Glomerular visceral epithelial cell (primary cell): Measurements from ENCODE around the gene SRGN.

Experiments
- DNase-seq: peaks from one replicate; pipeline ENCODE4 v3.0.0-alpha.2; 2016; ENCODE audit errors: extremely low spot score

Gene SRGN

DNA sequence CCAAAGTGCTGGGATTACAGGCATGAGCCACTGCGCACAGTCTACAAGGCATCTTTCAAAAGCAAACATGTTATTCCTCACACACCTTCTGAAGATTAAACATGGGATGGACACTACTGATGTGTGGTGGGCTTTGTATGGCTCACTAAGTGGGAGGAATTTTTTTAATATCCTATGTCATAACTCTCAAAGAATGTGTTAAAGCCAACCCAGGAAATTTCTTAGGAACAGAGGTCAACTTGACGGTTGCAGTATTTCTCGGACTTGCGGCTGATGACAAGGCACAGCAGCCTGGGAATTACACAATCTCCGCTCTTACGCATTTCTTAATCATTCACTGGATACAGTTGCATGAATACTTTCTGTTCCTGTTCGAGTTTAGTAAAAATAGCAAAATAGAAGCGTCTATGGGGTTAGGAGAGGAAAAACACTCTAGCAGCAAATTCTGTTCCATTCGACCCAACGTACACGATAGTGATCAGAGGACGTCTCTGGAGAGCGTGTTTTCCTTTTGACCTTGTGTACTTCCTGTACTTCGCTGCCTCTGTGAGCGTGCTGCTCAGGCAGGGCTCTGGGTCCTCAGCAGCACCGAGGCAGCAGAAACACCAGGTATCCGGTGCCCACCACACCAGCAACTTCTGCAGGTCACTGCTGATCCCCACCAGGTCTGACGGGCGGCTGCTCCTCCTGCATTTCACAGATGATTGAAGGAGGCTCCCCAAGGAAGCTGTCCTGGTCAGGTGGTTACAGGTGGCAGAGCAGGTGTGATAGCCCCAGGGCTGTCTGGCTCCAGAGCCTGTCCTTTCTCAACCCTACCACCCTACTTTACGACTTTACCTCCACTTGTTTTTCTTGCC, 26.4 kb upstream of the SRGN start:
- DNase-seq, result peak; percentile 98

GRCh38 chr10:69062901-69063300, 25.0 kb upstream of the SRGN start:
- DNase-seq, result no peak

DNA sequence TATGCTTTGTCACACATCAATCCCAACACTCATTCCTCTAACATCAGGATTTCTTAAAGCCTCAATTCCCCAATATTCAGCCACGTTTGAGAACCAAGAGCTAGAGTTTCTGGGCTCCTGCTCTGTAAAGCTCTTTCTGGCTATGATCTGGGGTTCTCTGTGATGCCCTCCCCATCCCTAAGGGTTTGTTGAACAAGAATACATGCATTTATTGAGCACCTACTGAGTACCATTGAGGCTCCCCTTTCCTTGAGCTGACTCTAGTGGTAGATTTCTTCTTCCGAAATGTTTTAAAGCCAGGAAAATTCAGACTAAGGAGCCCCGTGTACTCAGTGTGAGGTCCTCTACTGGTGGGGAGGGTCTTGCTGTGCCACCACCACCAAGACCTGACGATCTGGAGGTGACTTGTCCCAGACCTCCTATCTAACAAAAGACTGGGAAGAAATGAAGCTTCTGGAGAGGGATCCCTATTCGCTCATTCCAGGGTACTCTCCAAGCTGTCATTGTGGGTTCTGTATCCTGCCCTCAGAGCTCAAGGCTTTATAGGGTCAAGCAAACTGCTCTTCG, 23.1 kb upstream of the SRGN start:
- no peak for DNase-seq

DNA sequence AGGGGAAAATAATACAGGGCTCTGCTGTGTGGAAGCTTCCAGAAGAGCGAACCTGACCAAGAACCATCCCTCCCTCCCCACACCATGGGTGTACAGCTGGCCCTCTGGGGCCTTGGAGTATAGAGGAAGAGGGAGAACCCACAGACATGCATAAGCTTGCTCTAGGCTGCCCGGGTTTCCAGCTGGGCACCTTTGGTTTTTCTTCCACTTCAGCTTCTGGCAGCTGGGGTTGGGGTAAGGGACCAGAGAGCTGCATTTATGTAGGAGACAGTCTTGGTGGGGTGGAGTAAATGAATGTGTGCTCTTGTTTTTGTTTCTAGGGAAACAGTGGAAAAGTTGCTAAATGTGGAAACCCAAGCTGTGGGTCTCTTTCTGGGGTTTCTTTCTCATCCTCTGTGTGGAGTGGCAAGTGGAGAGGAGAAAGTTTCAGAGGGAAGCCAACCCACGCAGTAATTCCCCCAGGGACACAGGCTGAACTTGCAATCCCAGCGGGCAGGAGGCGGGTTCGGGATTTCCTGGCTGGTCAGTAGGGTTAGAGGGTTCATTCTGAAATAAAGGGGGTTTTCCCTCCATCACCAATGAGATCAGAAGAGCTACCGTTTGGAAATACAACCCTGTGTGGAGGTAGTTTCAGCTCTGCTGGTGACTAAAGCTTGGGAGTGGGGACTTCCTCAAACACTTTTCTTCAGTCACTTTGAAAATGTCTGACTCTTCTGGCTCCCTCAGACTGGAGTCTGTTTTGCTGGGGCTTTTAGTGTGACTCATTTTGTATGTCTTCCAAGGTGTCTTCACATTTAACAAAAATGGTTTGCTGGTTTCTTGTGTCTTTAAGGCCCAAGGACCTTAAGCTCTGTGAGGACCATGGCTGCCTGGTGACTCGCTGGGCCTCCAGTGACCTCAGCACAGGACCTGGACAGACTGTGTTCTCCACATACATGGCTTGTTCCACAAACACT, 22.2 kb upstream of the SRGN start:
- DNase-seq, result peak; percentile 61

DNA sequence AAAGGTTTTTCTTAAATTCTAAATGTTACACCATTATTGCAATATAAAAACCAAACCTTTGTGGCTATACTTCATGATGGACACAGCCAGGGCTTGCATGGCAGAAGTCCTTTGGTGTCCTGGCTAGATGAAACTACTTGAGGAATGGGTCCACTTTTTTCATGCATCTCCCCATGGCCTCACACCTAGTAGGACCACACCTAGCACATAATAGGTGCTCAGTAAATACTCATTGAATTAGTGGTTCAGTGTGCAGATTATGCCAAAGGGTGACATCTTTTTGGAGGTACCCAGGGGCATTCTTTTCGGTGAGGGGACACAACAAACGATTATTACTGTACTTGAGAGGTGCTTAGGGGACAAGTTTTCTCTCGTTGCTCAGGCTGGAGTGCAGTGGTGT, 20.7 kb upstream of the SRGN start:
- DNase-seq, result no peak

DNA sequence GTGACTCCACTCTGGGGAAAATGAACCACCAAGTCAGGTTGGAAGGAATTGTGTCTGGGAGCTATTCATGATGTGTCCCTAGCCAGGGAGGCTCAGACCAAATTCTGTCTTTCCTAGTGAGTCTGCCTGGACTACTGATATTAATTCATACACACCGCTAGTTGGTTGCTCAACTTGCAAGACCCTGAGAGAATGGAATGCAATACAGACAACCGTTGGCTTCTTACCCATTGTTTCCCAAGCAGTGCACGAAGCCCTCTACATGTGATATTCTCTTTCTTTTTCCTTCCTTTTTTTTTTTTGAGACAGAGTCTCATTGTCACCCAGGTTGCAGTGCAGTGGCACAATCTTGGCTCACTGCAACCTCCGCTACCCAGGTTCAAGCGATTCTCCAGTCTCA, 19.4 kb upstream of the SRGN start:
- no peak for DNase-seq

DNA sequence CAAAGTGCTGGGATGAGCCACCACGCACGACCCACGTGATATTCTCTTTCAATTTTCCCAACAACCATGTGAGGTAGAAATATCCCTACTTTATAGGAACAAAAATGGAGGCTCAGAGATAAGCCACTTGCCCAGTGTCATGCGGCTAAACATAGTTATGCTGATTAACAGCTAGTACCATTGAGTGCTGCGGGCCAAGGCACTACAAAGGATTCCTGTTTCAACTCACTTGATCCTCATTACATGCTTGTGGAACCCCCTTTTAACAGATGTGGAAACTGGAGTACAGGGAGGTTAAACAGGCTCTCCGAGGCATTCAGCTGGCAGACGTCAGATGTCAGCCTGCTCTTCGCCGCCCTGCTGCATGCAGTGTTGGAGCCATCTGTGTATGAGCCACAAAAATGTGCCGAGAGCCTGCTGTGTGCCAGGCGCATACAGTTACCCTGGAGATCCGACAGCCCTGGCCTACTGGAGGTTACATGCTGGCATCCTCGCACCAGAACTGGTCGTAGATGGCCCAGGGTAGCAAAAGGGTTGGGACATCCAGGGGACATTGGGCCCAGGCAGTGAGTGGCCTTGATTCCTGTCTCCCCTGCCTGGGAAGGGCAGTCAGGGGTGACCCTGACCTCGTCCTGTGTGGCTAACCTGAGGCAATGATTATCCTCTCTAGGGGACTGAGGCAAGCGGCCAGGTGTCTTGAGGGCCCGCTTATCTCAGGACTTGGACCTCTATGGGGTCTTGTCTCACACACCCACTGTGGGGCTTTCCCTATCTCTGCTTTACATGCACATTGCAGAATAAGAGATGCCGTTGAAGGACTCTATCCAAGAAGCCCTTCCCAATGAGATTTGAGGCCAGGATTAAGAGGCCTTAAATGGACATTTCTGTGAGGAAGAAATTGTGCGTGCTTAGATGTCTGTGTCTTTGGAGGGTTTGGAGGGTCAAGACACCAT, 18.5 kb upstream of the SRGN start:
- DNase-seq, result no peak

DNA sequence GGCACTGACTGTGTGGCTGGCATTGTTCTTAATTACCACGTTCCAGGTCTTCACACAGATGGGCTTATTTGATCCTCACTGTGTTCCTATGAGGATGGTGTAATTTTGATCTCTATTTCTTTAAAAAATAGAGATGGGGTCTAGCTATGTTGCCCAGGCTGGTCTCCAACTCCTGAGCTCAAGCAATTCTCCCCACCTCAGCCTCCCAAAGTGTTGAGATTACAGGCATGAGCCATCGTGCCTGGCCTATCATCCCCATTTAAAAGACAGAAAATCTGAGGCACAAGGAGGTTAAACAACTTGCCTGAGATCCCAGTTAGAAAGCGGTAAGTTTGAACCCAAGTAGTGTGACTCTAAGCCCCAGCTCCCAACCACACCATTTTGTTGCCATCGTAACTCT, 17.0 kb upstream of the SRGN start:
- no peak for DNase-seq

- DNase-seq, result no peak
These were observed 16.3 kb upstream of the SRGN start for GRCh38 chr10:69071610-69072009.

GRCh38 chr10:69073026-69073425, 14.9 kb upstream of the SRGN start:
- no peak for DNase-seq

GRCh38 chr10:69073736-69074364, 14.1 kb upstream of the SRGN start:
- DNase-seq, result no peak

GRCh38 chr10:69074532-69074931, 13.4 kb upstream of the SRGN start:
- no peak for DNase-seq

DNA sequence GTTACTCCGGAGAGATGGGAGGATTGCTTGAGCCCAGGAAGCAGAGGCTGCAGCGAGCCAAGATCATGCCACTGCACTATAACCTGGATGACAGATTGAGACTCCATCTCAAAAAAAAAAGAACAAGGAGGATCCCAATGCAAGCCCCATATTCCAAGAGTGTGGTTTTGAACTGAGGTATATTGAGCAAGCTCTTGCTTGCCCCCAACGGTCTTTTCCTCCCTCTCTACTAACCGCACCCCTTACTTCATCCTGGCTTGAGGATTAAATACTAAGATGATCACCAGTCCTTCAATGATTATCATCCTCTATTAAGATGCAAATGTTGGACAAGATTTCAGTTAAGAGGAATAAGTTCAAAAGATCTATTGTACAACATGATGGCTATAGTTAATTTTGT, 12.5 kb upstream of the SRGN start:
- no peak for DNase-seq

GRCh38 chr10:69078311-69078710, 9.6 kb upstream of the SRGN start:
- no peak for DNase-seq

DNA sequence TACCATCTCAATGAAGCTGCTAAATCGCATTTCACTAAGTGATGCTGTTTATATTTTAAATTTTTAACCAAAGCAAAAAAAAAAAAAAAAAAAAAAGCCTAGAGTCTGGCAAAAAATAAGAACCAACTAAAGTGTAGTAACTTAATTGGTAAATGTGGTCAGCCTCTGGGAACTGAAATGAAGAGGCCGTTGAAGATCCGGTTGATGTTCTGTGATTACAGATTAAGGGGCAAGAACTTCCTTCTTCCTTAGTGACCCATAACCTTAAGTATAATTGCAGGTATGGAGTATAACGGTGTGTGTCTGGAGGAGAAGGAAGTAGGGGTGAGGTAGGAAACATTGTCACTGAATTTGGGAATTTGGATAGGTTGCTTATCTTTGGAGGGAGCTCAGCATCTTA, 7.7 kb upstream of the SRGN start:
- no peak for DNase-seq

- DNase-seq, result no peak
These were observed 1.8 kb upstream of the SRGN start for GRCh38 chr10:69086001-69086509.

GRCh38 chr10:69088471-69088769, 517 bp downstream of the SRGN start:
- DNase-seq, result no peak

DNA sequence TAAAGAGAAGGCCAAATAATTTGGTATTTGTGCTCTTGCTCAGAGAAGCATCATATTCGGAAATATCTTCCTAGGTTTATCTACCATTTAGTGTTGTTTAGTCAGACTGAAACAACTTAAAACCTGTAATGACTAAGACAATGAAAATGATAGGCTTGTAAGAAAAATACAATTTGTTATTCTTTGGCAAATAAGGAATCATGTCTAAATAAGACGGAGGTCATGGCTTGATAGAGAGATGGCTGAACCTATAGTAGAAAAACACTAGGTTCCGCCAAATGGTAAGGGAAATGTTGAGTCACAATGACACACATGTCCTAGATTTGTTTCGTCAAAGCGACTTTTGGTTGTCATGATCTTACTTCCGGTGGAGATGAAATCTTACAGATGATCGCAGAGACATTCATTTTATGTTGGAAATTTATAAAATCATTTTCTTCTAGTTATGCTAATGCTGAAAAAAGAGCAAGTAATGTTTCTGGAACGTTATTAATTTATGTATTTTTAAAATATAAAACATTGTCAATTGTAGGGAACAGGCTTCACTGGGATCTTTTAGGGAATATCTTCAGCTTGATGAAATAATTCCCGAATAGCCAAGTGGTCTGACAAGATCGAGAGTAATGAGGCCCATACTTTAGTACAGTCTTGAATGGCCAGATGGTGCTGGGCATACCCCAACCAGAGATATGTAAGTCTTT, 1.0 kb downstream of the SRGN start:
- peak; percentile 21 for DNase-seq

GRCh38 chr10:69089638-69090599, 2.0 kb downstream of the SRGN start:
- no peak for DNase-seq
